ENCODE data around the gene EHD1.

DNA sequence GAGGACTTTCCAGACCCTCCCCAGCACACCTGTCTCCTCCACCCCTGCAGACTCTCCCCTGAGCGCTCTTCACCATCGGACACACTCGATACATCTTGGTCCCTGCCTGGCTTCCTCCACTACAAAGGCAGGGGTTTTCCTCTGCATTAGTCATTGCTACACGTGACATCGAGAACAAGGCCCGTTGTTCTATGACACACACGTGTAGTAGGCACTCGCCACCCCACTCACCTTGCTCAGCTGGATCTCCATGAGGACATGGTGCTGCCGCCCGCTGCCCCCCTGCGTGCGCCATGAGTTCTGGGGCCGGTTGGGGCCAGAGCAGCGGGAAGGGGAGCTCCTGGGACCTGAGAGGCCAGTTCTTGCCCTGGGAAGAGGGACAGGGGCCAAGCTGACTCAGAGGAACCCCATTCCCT lies 21.9 kb upstream of the EHD1 start:
- TF ChIP-seq CTCF (conservative IDR thresholded peaks at IDR 0.05) (no peak), EZH2 (IDR thresholded peaks at IDR 0.05; ENCODE audit: low read depth) (no peak)

All from PC-9 (cell line).